Measurements from ENCODE around the gene DGUOK. TPM values are rescaled to one million over a fixed set of nuclear protein-coding genes. Genes with fewer than 3 reads are reported as not detected.

DGUOK gene
- total RNA-seq, 4 donors from 2014 or later, result 24.2 to 44.5 (median 39.7) TPM

GRCh38 chr2:73970850-73971471 is 44.3 kb downstream of the DGUOK start:
- no peak overlapping the region for H3K4me3 ChIP-seq
- no peaks in the 10 kb centered on the region for H3K9me3 ChIP-seq
- H3K4me1 ChIP-seq, result peaks cover 0 to 23% (median 18%) of the 10 kb centered on the region in 4 donors
- no peaks in the 10 kb centered on the region for H3K36me3 ChIP-seq
- H3K27me3 ChIP-seq, result no peaks in the 10 kb centered on the region
- no peak for TF ChIP-seq POLR2A (IDR thresholded peaks at IDR 0.05)
- TF ChIP-seq CTCF (IDR thresholded peaks at IDR 0.05), result no peak
- peak overlapping the region in 3 of 4 donors; percentile 4 to 58 (median 57) for H3K27ac ChIP-seq
- peak; percentile 77 to 89 (median 77) for DNase-seq

- no peaks in the 10 kb centered on the region for H3K27me3 ChIP-seq
- no peak overlapping the region for H3K4me3 ChIP-seq
- H3K4me1 ChIP-seq, result peaks cover 0 to 23% (median 18%) of the 10 kb centered on the region in 4 donors
- H3K9me3 ChIP-seq, result no peaks in the 10 kb centered on the region
- no peak for DNase-seq
- H3K27ac ChIP-seq, result peak overlapping the region in 1 of 4 donors; percentile 57
- no peaks in the 10 kb centered on the region for H3K36me3 ChIP-seq
- TF ChIP-seq CTCF (IDR thresholded peaks at IDR 0.05) (no peak), POLR2A (IDR thresholded peaks at IDR 0.05) (no peak)
Observed at GRCh38 chr2:73971722-73972121, 45.0 kb downstream of the DGUOK start.

- Histone ChIP-seq H3K4me1 (peaks cover 0 to 23% (median 18%) of the 10 kb centered on the region in 4 donors), H3K27me3 (no peaks in the 10 kb centered on the region), H3K9me3 (no peaks in the 10 kb centered on the region), H3K27ac (no peak overlapping the region), H3K4me3 (no peak overlapping the region), H3K36me3 (no peaks in the 10 kb centered on the region)
- TF ChIP-seq POLR2A (IDR thresholded peaks at IDR 0.05) (no peak), CTCF (IDR thresholded peaks at IDR 0.05) (no peak)
- DNase-seq, result no peak
Observed at GRCh38 chr2:73972846-73973245, 46.2 kb downstream of the DGUOK start.

DNA sequence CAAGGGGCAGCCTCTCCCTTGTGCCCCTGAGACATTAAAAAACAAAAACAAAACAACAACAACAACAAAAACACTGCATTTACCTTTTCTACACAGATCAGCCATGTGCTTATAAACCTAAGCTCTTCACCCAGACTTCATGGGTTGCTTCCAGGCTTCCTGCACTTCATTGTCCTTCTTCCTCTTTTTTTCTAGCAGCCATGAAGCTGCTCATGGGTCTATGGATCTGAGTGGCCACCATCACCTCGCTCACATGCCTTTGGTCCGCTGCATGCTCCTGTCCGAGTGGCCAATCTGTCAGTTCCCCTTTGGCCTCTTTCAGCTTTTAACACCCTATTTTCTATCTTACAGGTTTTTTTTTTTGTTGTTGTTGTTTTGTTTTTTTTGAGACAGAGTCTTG is 49.1 kb downstream of the DGUOK start:
- H3K27me3 ChIP-seq, result no peaks in the 10 kb centered on the region
- no peak overlapping the region for H3K27ac ChIP-seq
- H3K4me1 ChIP-seq, result peaks cover 0 to 26% (median 15%) of the 10 kb centered on the region in 4 donors
- no peaks in the 10 kb centered on the region for H3K36me3 ChIP-seq
- H3K9me3 ChIP-seq, result no peaks in the 10 kb centered on the region
- no peak overlapping the region for H3K4me3 ChIP-seq
- TF ChIP-seq CTCF (IDR thresholded peaks at IDR 0.05) (no peak), POLR2A (IDR thresholded peaks at IDR 0.05) (no peak)
- no peak for DNase-seq

DNA sequence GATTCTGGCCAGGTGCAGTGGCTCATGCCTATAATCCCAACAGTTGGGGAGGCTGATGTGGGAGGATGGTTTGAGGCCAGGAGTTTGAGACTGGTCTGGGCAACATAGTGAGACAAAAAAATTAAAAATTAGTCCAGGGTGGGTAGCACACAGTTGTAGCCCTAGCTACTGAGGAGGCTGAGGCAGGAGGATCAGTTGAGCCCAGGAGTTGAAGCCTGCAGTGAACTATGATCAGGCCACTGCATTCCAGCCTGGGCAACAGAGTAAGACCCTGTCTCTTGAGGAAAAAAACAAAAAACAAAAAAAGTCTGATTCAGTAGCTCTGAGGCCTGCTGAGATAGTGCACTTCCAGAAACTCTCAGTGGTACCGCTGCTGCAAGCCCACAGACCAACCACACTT is 50.1 kb downstream of the DGUOK start:
- H3K27me3 ChIP-seq, result no peaks in the 10 kb centered on the region
- no peaks in the 10 kb centered on the region for H3K36me3 ChIP-seq
- DNase-seq, result no peak
- TF ChIP-seq CTCF (IDR thresholded peaks at IDR 0.05), result no peak
- TF ChIP-seq POLR2A (IDR thresholded peaks at IDR 0.05), result no peak
- no peak overlapping the region for H3K4me3 ChIP-seq
- no peaks in the 10 kb centered on the region for H3K9me3 ChIP-seq
- H3K27ac ChIP-seq, result no peak overlapping the region
- peaks cover 0 to 26% (median 9%) of the 10 kb centered on the region in 4 donors for H3K4me1 ChIP-seq
